HCT116 (cell line): ENCODE data around the gene TSSK6. TPM values are rescaled to one million over a fixed set of nuclear protein-coding genes. Genes with fewer than 3 reads are reported as not detected.

Experiments
- ATAC-seq: fragments of 200-7000 bp; cut with Tn5 transposase; 2 replicates; pipeline ENCODE4 v1.9.1; 2020; ENCODE audit warnings: mild to moderate bottlenecking, moderate library complexity
- BruUV-seq: library from RNA; stranded (reverse); fragments of 400-500 nt; replicated peaks from 2 replicates; lab custom pipeline; 2021; lab: Mats Ljungman, UMichigan
- CTCF ChIA-PET: fragments of 300-600 bp; sonication (Branson Sonifier 250); formaldehyde crosslinking; loops from one replicate; lab custom pipeline; 2021; ENCODE audit warnings: antibody characterized with exemption; lab: Charles Lee
- POLR2A ChIA-PET: fragments of 300-600, 350-600 bp; sonication (Branson Sonifier 250); formaldehyde crosslinking; loops from one replicate; lab custom pipeline; 2021; ENCODE audit warnings: antibody characterized with exemption; lab: Charles Lee
- RAD21 ChIA-PET, 2 experiments: fragments of 300-600 bp; sonication (Branson Sonifier 250); formaldehyde crosslinking; loops; one replicate each; lab custom pipeline; 2023; ENCODE audit warnings: low total read pairs in 2 of 2; ENCODE audit not compliant: uncharacterized antibody in 2 of 2, unreplicated experiment in 2 of 2, low non-redundant PET in 1 of 2; lab: Charles Lee
- DNase-seq: peaks from one replicate; pipeline ENCODE4 v3.0.0-alpha.2; 2010; ENCODE audit warnings: low read depth, low spot score
- H2AFZ ChIP-seq: fragments of 200-600 bp; shearing (Covaris generic), sonication (generic); 2 replicates; pipeline ENCODE4 v1.6.1; 2017; ENCODE audit warnings: low read depth, mixed run types, mixed read lengths, antibody characterized with exemption, low read length; ENCODE audit not compliant: poor library complexity, severe bottlenecking
- H3K27ac ChIP-seq: 2 replicates; pipeline ENCODE4 v1.5.1; 2012; ENCODE audit warnings: low read depth, low read length
- H3K27me3 ChIP-seq: fragments of 200-600 bp; sonication (generic); 2 replicates; pipeline ENCODE4 v1.6.1; 2016; ENCODE audit warnings: mixed run types, low read length, mixed read lengths; ENCODE audit not compliant: insufficient read depth
- H3K36me3 ChIP-seq, 2 experiments: fragments of 200-500 bp in 1 of 2; fragments of 200-600 bp in 1 of 2; sonication (Bioruptor generic) in 1 of 2; sonication (generic) in 1 of 2; 2 replicates each; pipeline versions ENCODE4 v1.5.1 to v1.6.1; 2014 to 2016; ENCODE audit warnings: low read length in 2 of 2, inconsistent platforms in 1 of 2, mixed read lengths in 1 of 2, mixed run types in 1 of 2; ENCODE audit not compliant: insufficient read depth in 2 of 2, control insufficient read depth in 1 of 2
- H3K4me1 ChIP-seq, 2 experiments: fragments of 200-600 bp in 1 of 2; sonication (generic) in 1 of 2; 2 replicates each; pipeline versions ENCODE4 v1.5.1 to v1.6.1; 2012 to 2017; ENCODE audit warnings: low read length in 2 of 2, inconsistent platforms in 1 of 2, mild to moderate bottlenecking in 1 of 2, mixed read lengths in 1 of 2, mixed run types in 1 of 2, moderate library complexity in 1 of 2; ENCODE audit not compliant: insufficient read depth in 2 of 2, control insufficient read depth in 1 of 2
- H3K4me2 ChIP-seq: fragments of 200-600 bp; sonication (generic); 2 replicates; pipeline ENCODE4 v1.6.1; 2017; ENCODE audit warnings: mixed run types, low read length, mixed read lengths
- H3K4me3 ChIP-seq, 2 experiments: fragments of 200-600 bp in 1 of 2; sonication (generic) in 1 of 2; replicated peaks in 1 of 2; 2 replicates each; pipeline ENCODE4 v1.5.1; 2011 to 2016; ENCODE audit warnings: low read length in 2 of 2, control low read depth in 1 of 2, low read depth in 1 of 2, mild to moderate bottlenecking in 1 of 2, mixed read lengths in 1 of 2, mixed run types in 1 of 2
- H3K79me2 ChIP-seq: fragments of 200-600 bp; sonication (generic); 2 replicates; pipeline ENCODE4 v1.6.1; 2017; ENCODE audit warnings: mild to moderate bottlenecking, mixed run types, low read length, moderate library complexity, mixed read lengths; ENCODE audit not compliant: insufficient read depth
- H3K9ac ChIP-seq: fragments of 200-600 bp; sonication (generic); 2 replicates; pipeline ENCODE4 v1.6.1; 2016; ENCODE audit warnings: low read length, mixed read lengths
- H3K9me2 ChIP-seq: fragments of 200-600 bp; sonication (generic), shearing (Covaris generic); 2 replicates; pipeline ENCODE4 v1.6.1; 2017; ENCODE audit warnings: mixed run types, mild to moderate bottlenecking, moderate library complexity; ENCODE audit not compliant: insufficient read depth
- H3K9me3 ChIP-seq, 2 experiments: fragments of 200-500 bp in 1 of 2; fragments of 200-600 bp in 1 of 2; sonication (Bioruptor generic) in 1 of 2; sonication (generic) in 1 of 2; 2 replicates each; pipeline ENCODE4 v1.6.1; 2014 to 2017; ENCODE audit warnings: low read length in 2 of 2, mixed read lengths in 2 of 2, inconsistent platforms in 1 of 2, low read depth in 1 of 2, mild to moderate bottlenecking in 1 of 2, mixed run types in 1 of 2, moderate library complexity in 1 of 2; ENCODE audit not compliant: control insufficient read depth in 1 of 2, insufficient read depth in 1 of 2
- H4K20me1 ChIP-seq: fragments of 200-600 bp; sonication (generic), shearing (Covaris generic); 2 replicates; pipeline ENCODE4 v1.6.1; 2017; ENCODE audit warnings: mixed run types, mild to moderate bottlenecking, moderate library complexity; ENCODE audit not compliant: insufficient read depth
- ATF3 ChIP-seq: IDR thresholded peaks from 2 replicates; pipeline ENCODE4 v1.6.1; 2012
- MAX ChIP-seq: IDR thresholded peaks from 2 replicates; pipeline ENCODE4 v1.6.1; 2012
- POLR2A ChIP-seq: IDR thresholded peaks from 2 replicates; pipeline ENCODE4 v1.7.0; 2011; ENCODE audit warnings: borderline replicate concordance; ENCODE audit not compliant: insufficient read depth, insufficient read length; ENCODE audit errors: extremely low read depth
- SRF ChIP-seq: IDR thresholded peaks from 2 replicates; pipeline ENCODE4 v1.6.1; 2012; ENCODE audit warnings: low read depth
- YY1 ChIP-seq: IDR thresholded peaks from 2 replicates; pipeline ENCODE4 v1.6.1; 2011; ENCODE audit warnings: low read length, low read depth, moderate library complexity, mild to moderate bottlenecking; ENCODE audit not compliant: insufficient replicate concordance; ENCODE audit errors: extremely low read depth
- ZBTB33 ChIP-seq: IDR thresholded peaks from 2 replicates; pipeline ENCODE4 v1.6.1; 2011; ENCODE audit warnings: mild to moderate bottlenecking, low read length, moderate library complexity; ENCODE audit not compliant: insufficient replicate concordance; ENCODE audit errors: extremely low read depth
- ZFX ChIP-seq: fragments of 450-650 bp; IDR thresholded peaks from 2 replicates; pipeline ENCODE4 v1.6.1; 2017
- intact Hi-C: fragments of 100-400 bp; cut with micrococcal nuclease; formaldehyde crosslinking; loops from 2 replicates; pipeline ENCODE4 v1.10.0; 2022
- total RNA-seq: library from RNA; stranded (reverse); gene quantifications from one replicate; pipeline ENCODE4 v1.2.1, GENCODE V29; 2021; ENCODE audit not compliant: unreplicated experiment

The TSSK6 gene
- total RNA-seq, 1 experiment from 2014 or later, result 4.1 TPM

GRCh38 chr19:19527371-19527656 is 12.0 kb upstream of the TSSK6 start:
- intact Hi-C loops, result no loop called here
- no TSS peak for BruUV-seq

More at GRCh38 chr19:19527371-19527656, 12.0 kb upstream of the TSSK6 start:
- Histone ChIP-seq H3K9me2 (no peaks in the 10 kb centered on the region), H3K4me3 (no peak overlapping the region), H2AFZ (no peak overlapping the region), H3K27me3 (no peaks in the 10 kb centered on the region), H3K4me2 (no peak overlapping the region), H4K20me1 (no peaks in the 10 kb centered on the region), H3K9ac (no peak overlapping the region), H3K9me3 (no peaks in the 10 kb centered on the region), H3K27ac (no peak overlapping the region), H3K79me2 (peaks cover 39% of the 10 kb centered on the region), H3K4me1 (no peaks in the 10 kb centered on the region; a peak in 1 of 4 replicates), H3K36me3 (peaks cover 0 to 9% of the 10 kb centered on the region in 2 experiments; a peak in 3 of 4 replicates)
- RAD21 ChIA-PET, result no interaction called here
- ATAC-seq (no peak), DNase-seq (no peak)
- no peak for TF ChIP-seq ZBTB33
- no peak for TF ChIP-seq MAX
- no peak for TF ChIP-seq POLR2A
- no peak for TF ChIP-seq YY1
- TF ChIP-seq SRF, result no peak
- TF ChIP-seq ATF3, result no peak
- TF ChIP-seq ZFX, result no peak
- CTCF ChIA-PET, result no interaction called here
- POLR2A ChIA-PET, result no interaction called here
